Measurements from ENCODE around the gene THOC6.

Gene THOC6

GRCh38 chr16:3000540-3000939 lies 23.3 kb upstream of the THOC6 start:
- TF ChIP-seq FOXM1 (IDR thresholded peaks at IDR 0.05; ENCODE audit: borderline replicate concordance, low read depth) (no peak), YY1 (IDR thresholded peaks at IDR 0.05; ENCODE audit: low read depth) (no peak), REST (IDR thresholded peaks at IDR 0.05; ENCODE audit: low read depth) (no peak), RAD21 (IDR thresholded peaks at IDR 0.05; ENCODE audit: low read depth) (no peak), TEAD4 (IDR thresholded peaks at IDR 0.05) (no peak), TCF12 (IDR thresholded peaks at IDR 0.05; ENCODE audit: low read depth) (no peak), NFIC (IDR thresholded peaks at IDR 0.05) (no peak), CREB1 (IDR thresholded peaks at IDR 0.05; ENCODE audit: low read depth) (no peak), USF1 (IDR thresholded peaks at IDR 0.05) (no peak)

- TF ChIP-seq FOXM1 (IDR thresholded peaks at IDR 0.05; ENCODE audit: borderline replicate concordance, low read depth) (no peak), TAF1 (IDR thresholded peaks at IDR 0.05; ENCODE audit: low read depth) (no peak), TCF12 (IDR thresholded peaks at IDR 0.05; ENCODE audit: low read depth) (no peak), USF1 (IDR thresholded peaks at IDR 0.05) (no peak), CEBPB (IDR thresholded peaks at IDR 0.05) (no peak), RAD21 (IDR thresholded peaks at IDR 0.05; ENCODE audit: low read depth) (no peak), MAX (IDR thresholded peaks at IDR 0.05) (no peak), YY1 (IDR thresholded peaks at IDR 0.05; ENCODE audit: low read depth) (no peak), ZBTB7A (IDR thresholded peaks at IDR 0.05; ENCODE audit: low read depth) (no peak), EP300 (IDR thresholded peaks at IDR 0.05; ENCODE audit: borderline replicate concordance) (no peak), EGR1 (IDR thresholded peaks at IDR 0.05) (no peak), TEAD4 (IDR thresholded peaks at IDR 0.05) (no peak), REST (IDR thresholded peaks at IDR 0.05; ENCODE audit: low read depth) (no peak), NFIC (IDR thresholded peaks at IDR 0.05) (no peak), CREB1 (IDR thresholded peaks at IDR 0.05; ENCODE audit: low read depth) (no peak)
Observed at GRCh38 chr16:3001316-3001715, 22.5 kb upstream of the THOC6 start.

- TF ChIP-seq YY1 (IDR thresholded peaks at IDR 0.05; ENCODE audit: low read depth), result no peak
- no peak; the same call in 1 of the 2 replicates for TF ChIP-seq TAF1 (IDR thresholded peaks at IDR 0.05; ENCODE audit: low read depth)
- peak; percentile 92 for TF ChIP-seq RAD21 (IDR thresholded peaks at IDR 0.05; ENCODE audit: low read depth)
- TF ChIP-seq FOXM1 (IDR thresholded peaks at IDR 0.05; ENCODE audit: borderline replicate concordance, low read depth), result no peak
- peak; percentile 76 for TF ChIP-seq MAX (IDR thresholded peaks at IDR 0.05)
- no peak for TF ChIP-seq REST (IDR thresholded peaks at IDR 0.05; ENCODE audit: low read depth)
- TF ChIP-seq USF1 (IDR thresholded peaks at IDR 0.05), result no peak
- TF ChIP-seq CEBPB (IDR thresholded peaks at IDR 0.05), result no peak
- TF ChIP-seq NFIC (IDR thresholded peaks at IDR 0.05), result no peak
- no peak for TF ChIP-seq ZBTB7A (IDR thresholded peaks at IDR 0.05; ENCODE audit: low read depth)
- TF ChIP-seq EGR1 (IDR thresholded peaks at IDR 0.05), result no peak
- TF ChIP-seq TCF12 (IDR thresholded peaks at IDR 0.05; ENCODE audit: low read depth), result 0 out of 2 replicates have a peak, but pooled peaks have one; percentile 41
- TF ChIP-seq TEAD4 (IDR thresholded peaks at IDR 0.05), result no peak
- TF ChIP-seq EP300 (IDR thresholded peaks at IDR 0.05; ENCODE audit: borderline replicate concordance), result no peak
- no peak for TF ChIP-seq CREB1 (IDR thresholded peaks at IDR 0.05; ENCODE audit: low read depth)
Observed at GRCh38 chr16:3003582-3004270, 20.1 kb upstream of the THOC6 start.

All from Ishikawa (cell line).